ENCODE results near the gene ADAMTS3. TPM values are rescaled to one million over a fixed set of nuclear protein-coding genes. Genes with fewer than 3 reads are reported as not detected.

Gene ADAMTS3
- total and polyA plus RNA-seq, 9 of the 15 experiments (the other 6 are each of a cell fraction or from before 2014, with no cell fraction given): 4.0 to 18.0 (median 12.1) TPM

- Histone ChIP-seq H2AFZ (ENCODE audit: low read depth, low read length) (no peak overlapping the region), H3K4me1 (replicated peaks in 1 of 2; ENCODE audit: control insufficient read depth in 2 of 2, insufficient read depth in 2 of 2, low read length in 2 of 2) (no peaks in the 10 kb centered on the region), H4K20me1 (replicated peaks; ENCODE audit: control insufficient read depth, insufficient read depth, low read length) (no peaks in the 10 kb centered on the region), H3K79me2 (ENCODE audit: control insufficient read depth, insufficient read depth, low read length) (peaks cover 23% of the 10 kb centered on the region), H3K4me2 (ENCODE audit: insufficient read depth, low read length) (no peak overlapping the region), H3K9me1 (ENCODE audit: control insufficient read depth, insufficient read depth, low read length) (no peaks in the 10 kb centered on the region), H3K9me3 (replicated peaks; ENCODE audit: control insufficient read depth, insufficient read depth, low read depth, low read length) (0 out of 2 replicates have a peak, but pooled peaks cover 2% of the 10 kb centered on the region), H3K36me3 (ENCODE audit: control insufficient read depth, insufficient read depth, low read length) (peaks cover 62% of the 10 kb centered on the region), H3K27ac (ENCODE audit: extremely low read depth, low read depth, low read length) (no peak overlapping the region), H3K27me3 (ENCODE audit: control insufficient read depth in 2 of 2, insufficient read depth in 2 of 2, low read length in 2 of 2) (no peaks in the 10 kb centered on the region), H3K4me3 (no peak overlapping the region), H3K9ac (ENCODE audit: insufficient read depth in 1 of 2, low read depth in 2 of 2, low read length in 2 of 2) (no peak overlapping the region)
- FAIRE-seq (no peak), ATAC-seq (no peak), DNase-seq (ENCODE audit: extremely low read depth in 1 of 4, low spot score in 3 of 4) (no peak)
- intact Hi-C loops (cut with micrococcal nuclease): no loop called here
- no TSS peak for BruUV-seq (replicated peaks)
- ChIA-PET POLR2A (interaction anchor here (0.6 kb wide), 1 partner anchor 1184 kb away, joined by 3 read pairs; no protein-coding TSS in a partner anchor), CTCF (ENCODE audit: low intra/inter-chr PET ratio) (no interaction called here)
- in situ Hi-C loops (cut with MboI): no loop called here
- WGBS (ENCODE audit: insufficient coverage, low coverage, missing lambda C conversion rate): 63% methylated on average over 1 of the region's 1 CpG
- TF ChIP-seq, protein P1, sequence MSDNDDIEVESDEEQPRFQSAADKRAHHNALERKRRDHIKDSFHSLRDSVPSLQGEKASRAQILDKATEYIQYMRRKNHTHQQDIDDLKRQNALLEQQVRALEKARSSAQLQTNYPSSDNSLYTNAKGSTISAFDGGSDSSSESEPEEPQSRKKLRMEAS (CRISPR knock-in tag; IDR thresholded peaks at IDR 0.05): no peak
- TF ChIP-seq RBM34 (IDR thresholded peaks at IDR 0.05; ENCODE audit: borderline replicate concordance, insufficient read depth, low read length) (no peak), ATF7 (IDR thresholded peaks at IDR 0.05) (no peak), MXI1 (IDR thresholded peaks at IDR 0.05; ENCODE audit: low read depth, low read length) (no peak), BRD4 (IDR thresholded peaks at IDR 0.05) (no peak), FOXK1 (CRISPR knock-in tag; IDR thresholded peaks at IDR 0.05; ENCODE audit: borderline replicate concordance) (no peak), RAD51 (IDR thresholded peaks at IDR 0.05; ENCODE audit: borderline replicate concordance, low read depth) (no peak), MITF (IDR thresholded peaks at IDR 0.05) (no peak), PRPF4 (IDR thresholded peaks at IDR 0.05; ENCODE audit: insufficient read depth, low read depth, low read length, poor library complexity, severe bottlenecking) (no peak), RHOXF2B (CRISPR knock-in tag; conservative IDR thresholded peaks at IDR 0.05) (no peak), MYNN (IDR thresholded peaks at IDR 0.05) (no peak), MYNN (CRISPR knock-in tag; IDR thresholded peaks at IDR 0.05) (no peak)
- TF ChIP-seq, protein P2, sequence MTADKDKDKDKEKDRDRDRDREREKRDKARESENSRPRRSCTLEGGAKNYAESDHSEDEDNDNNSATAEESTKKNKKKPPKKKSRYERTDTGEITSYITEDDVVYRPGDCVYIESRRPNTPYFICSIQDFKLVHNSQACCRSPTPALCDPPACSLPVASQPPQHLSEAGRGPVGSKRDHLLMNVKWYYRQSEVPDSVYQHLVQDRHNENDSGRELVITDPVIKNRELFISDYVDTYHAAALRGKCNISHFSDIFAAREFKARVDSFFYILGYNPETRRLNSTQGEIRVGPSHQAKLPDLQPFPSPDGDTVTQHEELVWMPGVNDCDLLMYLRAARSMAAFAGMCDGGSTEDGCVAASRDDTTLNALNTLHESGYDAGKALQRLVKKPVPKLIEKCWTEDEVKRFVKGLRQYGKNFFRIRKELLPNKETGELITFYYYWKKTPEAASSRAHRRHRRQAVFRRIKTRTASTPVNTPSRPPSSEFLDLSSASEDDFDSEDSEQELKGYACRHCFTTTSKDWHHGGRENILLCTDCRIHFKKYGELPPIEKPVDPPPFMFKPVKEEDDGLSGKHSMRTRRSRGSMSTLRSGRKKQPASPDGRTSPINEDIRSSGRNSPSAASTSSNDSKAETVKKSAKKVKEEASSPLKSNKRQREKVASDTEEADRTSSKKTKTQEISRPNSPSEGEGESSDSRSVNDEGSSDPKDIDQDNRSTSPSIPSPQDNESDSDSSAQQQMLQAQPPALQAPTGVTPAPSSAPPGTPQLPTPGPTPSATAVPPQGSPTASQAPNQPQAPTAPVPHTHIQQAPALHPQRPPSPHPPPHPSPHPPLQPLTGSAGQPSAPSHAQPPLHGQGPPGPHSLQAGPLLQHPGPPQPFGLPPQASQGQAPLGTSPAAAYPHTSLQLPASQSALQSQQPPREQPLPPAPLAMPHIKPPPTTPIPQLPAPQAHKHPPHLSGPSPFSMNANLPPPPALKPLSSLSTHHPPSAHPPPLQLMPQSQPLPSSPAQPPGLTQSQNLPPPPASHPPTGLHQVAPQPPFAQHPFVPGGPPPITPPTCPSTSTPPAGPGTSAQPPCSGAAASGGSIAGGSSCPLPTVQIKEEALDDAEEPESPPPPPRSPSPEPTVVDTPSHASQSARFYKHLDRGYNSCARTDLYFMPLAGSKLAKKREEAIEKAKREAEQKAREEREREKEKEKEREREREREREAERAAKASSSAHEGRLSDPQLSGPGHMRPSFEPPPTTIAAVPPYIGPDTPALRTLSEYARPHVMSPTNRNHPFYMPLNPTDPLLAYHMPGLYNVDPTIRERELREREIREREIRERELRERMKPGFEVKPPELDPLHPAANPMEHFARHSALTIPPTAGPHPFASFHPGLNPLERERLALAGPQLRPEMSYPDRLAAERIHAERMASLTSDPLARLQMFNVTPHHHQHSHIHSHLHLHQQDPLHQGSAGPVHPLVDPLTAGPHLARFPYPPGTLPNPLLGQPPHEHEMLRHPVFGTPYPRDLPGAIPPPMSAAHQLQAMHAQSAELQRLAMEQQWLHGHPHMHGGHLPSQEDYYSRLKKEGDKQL (CRISPR knock-in tag; IDR thresholded peaks at IDR 0.05; ENCODE audit: borderline replicate concordance): no peak
- TF ChIP-seq, protein P3, sequence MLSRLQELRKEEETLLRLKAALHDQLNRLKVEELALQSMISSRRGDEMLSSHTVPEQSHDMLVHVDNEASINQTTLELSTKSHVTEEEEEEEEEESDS (CRISPR knock-in tag; IDR thresholded peaks at IDR 0.05): no peak
- TF ChIP-seq, protein P4, sequence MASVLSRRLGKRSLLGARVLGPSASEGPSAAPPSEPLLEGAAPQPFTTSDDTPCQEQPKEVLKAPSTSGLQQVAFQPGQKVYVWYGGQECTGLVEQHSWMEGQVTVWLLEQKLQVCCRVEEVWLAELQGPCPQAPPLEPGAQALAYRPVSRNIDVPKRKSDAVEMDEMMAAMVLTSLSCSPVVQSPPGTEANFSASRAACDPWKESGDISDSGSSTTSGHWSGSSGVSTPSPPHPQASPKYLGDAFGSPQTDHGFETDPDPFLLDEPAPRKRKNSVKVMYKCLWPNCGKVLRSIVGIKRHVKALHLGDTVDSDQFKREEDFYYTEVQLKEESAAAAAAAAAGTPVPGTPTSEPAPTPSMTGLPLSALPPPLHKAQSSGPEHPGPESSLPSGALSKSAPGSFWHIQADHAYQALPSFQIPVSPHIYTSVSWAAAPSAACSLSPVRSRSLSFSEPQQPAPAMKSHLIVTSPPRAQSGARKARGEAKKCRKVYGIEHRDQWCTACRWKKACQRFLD (CRISPR knock-in tag; IDR thresholded peaks at IDR 0.05): no peak
These were observed 22.6 kb downstream of the ADAMTS3 start for GRCh38 chr4:72546456-72546855.

All from K562 (cell line).